Measurements from ENCODE around the gene ATP6V0E1.

The ATP6V0E1 gene

DNA sequence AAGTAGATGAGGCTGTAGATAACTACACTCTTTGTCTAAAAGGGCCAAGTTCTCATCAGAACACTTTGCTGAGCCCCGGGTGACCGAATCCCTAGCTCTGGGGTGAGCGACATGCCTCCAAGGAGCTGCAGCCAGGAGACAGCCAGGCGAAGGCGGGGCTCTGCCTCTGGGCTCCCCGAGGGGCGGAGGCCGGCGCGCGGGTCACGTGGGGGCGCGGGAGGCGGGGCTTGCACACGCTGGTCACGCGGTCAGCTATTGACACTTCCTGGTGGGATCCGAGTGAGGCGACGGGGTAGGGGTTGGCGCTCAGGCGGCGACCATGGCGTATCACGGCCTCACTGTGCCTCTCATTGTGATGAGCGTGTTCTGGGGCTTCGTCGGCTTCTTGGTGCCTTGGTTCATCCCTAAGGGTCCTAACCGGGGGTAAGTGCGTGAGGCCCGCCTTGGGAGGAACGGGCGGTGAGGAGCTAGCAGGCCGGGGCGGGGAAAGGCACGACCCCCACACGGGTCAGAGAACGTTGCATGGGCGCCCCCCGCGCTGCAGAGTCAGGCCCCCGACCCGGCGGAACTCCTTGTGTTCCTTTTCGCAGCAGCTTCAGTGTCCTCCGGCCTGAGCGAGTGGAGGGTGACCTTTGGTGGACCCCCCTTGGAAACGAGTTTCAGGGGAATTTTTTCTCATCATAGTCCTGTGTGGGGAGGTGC, at the start of gene ATP6V0E1:
Gene ATP6V0E1, plus strand, starts transcription at position 230 of the 702 bp plus-strand sequence. Its CDS starts 90 bp downstream, at position 320.
- DNase-seq (ENCODE audit: low read depth): peak; percentile 88

DNA sequence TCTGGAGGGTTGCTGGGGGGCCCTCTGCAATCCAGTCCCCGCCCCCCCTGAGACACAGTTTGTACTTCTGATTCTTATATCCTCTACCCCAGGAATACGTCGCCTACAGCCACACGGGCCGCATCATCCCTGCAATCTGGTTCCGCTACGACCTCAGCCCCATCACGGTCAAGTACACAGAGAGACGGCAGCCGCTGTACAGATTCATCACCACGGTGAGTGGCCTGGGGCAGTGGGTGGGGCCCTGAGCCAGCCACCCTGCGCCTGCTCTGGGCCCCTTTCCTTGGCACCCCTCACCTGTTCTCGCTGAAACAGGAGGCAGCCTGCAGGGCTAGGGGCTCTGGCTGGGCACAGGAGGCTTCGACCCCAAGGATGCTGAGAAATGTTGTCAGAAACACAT, 48.5 kb upstream of the ATP6V0E1 start:
- DNase-seq (ENCODE audit: low read depth): no peak

GRCh38 chr5:172936401-172936800, 47.2 kb upstream of the ATP6V0E1 start:
- no peak for DNase-seq (ENCODE audit: low read depth)

GRCh38 chr5:172939071-172939470, 44.5 kb upstream of the ATP6V0E1 start:
- no peak for DNase-seq (ENCODE audit: low read depth)

- no peak for DNase-seq (ENCODE audit: low read depth)
Observed at GRCh38 chr5:172939611-172940267, 43.8 kb upstream of the ATP6V0E1 start.

- DNase-seq (ENCODE audit: low read depth): no peak
Observed at GRCh38 chr5:172940268-172941066, 43.1 kb upstream of the ATP6V0E1 start.

- no peak for DNase-seq (ENCODE audit: low read depth)
Observed at GRCh38 chr5:172941067-172941516, 42.5 kb upstream of the ATP6V0E1 start.

GRCh38 chr5:172942556-172942955, 41.0 kb upstream of the ATP6V0E1 start:
- no peak for DNase-seq (ENCODE audit: low read depth)

GRCh38 chr5:172943283-172943841, 40.2 kb upstream of the ATP6V0E1 start:
- peak; percentile 68 for DNase-seq (ENCODE audit: low read depth)

- DNase-seq (ENCODE audit: low read depth): no peak
Observed at GRCh38 chr5:172943906-172944305, 39.7 kb upstream of the ATP6V0E1 start.

- no peak for DNase-seq (ENCODE audit: low read depth)
Observed at GRCh38 chr5:172944741-172945140, 38.8 kb upstream of the ATP6V0E1 start.

GRCh38 chr5:172945151-172945550, 38.4 kb upstream of the ATP6V0E1 start:
- DNase-seq (ENCODE audit: low read depth): no peak

- DNase-seq (ENCODE audit: low read depth): no peak
Observed at GRCh38 chr5:172946146-172946545, 37.4 kb upstream of the ATP6V0E1 start.

DNA sequence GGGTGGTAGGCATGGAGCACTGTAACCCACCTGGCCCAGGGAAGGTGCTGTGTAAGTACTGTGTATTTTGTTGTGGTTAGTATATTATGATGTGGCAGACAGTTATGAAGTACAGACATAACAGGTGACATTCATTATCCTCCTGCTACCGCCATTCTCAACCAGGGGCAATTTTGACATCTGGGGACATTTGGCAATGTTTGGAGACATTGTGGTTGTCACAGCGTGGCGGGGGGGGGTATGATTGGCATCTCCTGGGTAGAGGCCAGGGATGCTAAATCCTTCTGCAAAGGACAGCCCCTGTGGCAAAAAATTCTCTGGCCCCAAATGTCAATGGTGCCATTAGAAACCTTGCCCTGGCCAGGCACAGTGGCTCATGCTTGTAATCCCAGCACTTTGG, 34.1 kb upstream of the ATP6V0E1 start:
- no peak for DNase-seq (ENCODE audit: low read depth)

GRCh38 chr5:172950176-172950965, 33.2 kb upstream of the ATP6V0E1 start:
- DNase-seq (ENCODE audit: low read depth): no peak

GRCh38 chr5:172951371-172952033, 32.1 kb upstream of the ATP6V0E1 start:
- DNase-seq (ENCODE audit: low read depth): no peak

DNA sequence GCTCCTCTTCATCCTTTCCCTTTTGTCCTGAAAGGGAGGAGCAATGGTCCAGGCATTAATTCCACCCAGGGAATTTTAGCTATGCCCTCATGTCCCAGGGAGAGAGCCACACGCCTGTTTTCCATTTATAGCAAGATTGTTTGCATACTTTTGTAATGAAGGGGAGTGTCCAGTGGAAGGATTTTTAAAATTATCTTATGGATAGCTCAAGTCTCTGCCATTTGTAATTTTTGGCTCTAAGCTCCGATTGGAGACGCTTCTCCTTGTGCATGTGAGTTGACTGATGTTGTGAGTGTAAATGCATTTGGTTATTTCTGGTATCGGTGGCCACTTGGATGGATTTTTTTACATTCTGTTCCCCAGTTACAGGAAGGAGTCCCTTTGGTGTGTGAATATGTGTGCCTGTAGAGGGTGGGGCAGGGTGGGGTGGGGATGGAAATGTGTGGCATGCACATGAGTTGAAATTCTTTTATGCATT, 31.5 kb upstream of the ATP6V0E1 start:
- no peak for DNase-seq (ENCODE audit: low read depth)

GRCh38 chr5:172953776-172954675, 29.5 kb upstream of the ATP6V0E1 start:
- peak; percentile 92 for DNase-seq (ENCODE audit: low read depth)

- DNase-seq (ENCODE audit: low read depth): no peak
Observed at GRCh38 chr5:172954751-172955159, 28.8 kb upstream of the ATP6V0E1 start.

DNA sequence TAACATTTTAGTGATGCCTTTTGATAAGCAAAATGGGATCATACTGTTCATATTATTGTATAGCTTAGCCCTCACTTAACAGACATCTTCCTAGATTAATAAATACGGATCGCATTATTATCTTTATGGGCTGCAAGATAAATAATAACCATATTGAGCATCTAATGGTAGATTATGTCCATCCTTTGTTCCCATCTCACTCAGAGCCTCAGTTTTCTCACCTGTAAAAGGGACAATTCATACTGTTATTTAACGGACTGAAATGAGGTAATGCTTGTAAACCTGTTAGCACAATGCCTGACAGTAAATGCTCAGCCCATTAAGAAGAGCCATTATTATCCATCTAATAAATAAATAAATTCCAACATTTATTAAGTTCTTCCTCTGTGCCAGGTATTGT, 27.3 kb upstream of the ATP6V0E1 start:
- no peak for DNase-seq (ENCODE audit: low read depth)
